Suprapubic skin (tissue), 3 donors: ENCODE data around the gene DEDD2.

ENCODE experiments used
- CTCF ChIP-seq, 2 donors: fragments of 200-600 bp in 1 of 2; fragments of 450-650 bp in 1 of 2; sonication (generic) in 1 of 2; IDR thresholded peaks; one replicate each; pipeline ENCODE4 v1.5.1; 2016 to 2019; ENCODE audit warnings: antibody characterized with exemption in 2 of 2, mild to moderate bottlenecking in 1 of 2, moderate library complexity in 1 of 2
- POLR2AphosphoS5 ChIP-seq, 3 donors: sonication (generic); formaldehyde crosslinking; IDR thresholded peaks; one replicate each; pipeline ENCODE4 v1.6.1; 2017; ENCODE audit warnings: antibody characterized with exemption in 3 of 3

DNA sequence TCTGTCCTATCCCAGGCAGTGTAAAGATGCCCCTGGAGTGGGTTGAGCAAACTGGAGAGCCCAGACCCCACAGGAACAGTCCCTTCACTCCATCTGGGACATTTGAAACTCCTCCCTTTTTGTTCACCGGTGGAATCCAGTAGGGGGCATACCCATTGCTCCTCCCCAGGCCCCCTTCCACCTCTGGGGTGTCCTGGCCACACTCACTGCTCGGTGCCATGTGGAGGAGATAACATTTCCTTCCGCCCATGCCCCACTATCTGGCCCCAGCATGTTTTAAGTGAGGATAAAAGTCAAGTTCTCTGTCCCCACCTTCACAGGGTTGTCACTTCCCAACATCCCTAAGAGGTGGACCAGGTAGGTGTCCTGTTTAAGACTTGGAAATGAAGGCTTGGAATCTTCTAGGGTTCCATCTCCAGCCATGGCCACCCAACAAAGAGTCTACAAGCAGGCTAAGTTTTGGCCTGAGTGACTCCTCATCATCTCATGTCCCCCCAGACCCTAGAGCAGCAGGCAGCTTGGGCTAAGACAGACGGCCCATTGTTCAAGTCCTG is 11.9 kb upstream of the DEDD2 start:
- TF ChIP-seq CTCF (IDR thresholded peaks at IDR 0.05) (no peak), POLR2AphosphoS5 (IDR thresholded peaks at IDR 0.05) (no peak)
